CD4-positive, alpha-beta T cell (primary cell): ENCODE data around the gene SETD3. TPM values are rescaled to one million over a fixed set of nuclear protein-coding genes. Genes with fewer than 3 reads are reported as not detected.

Source experiments
- ATAC-seq: fragments of 200-7000 bp; cut with Tn5 transposase; one replicate; pipeline ENCODE4 v1.10.0; 2022; ENCODE audit warnings: mild to moderate bottlenecking; ENCODE audit not compliant: poor library complexity
- CTCF ChIA-PET: fragments of 350-600 bp; sonication (Branson Sonifier 250); formaldehyde crosslinking; loops from one replicate; lab custom pipeline; 2021; ENCODE audit warnings: antibody characterized with exemption, inconsistent platforms; lab: Charles Lee
- POLR2A ChIA-PET: fragments of 350-600 bp; sonication (Branson Sonifier 250); formaldehyde crosslinking; loops from one replicate; lab custom pipeline; 2021; ENCODE audit warnings: antibody characterized with exemption, inconsistent platforms; lab: Charles Lee
- DNase-seq, 14 experiments: peaks; one replicate each; pipeline ENCODE4 v3.0.0-alpha.2; 2013 to 2020; ENCODE audit warnings: mixed read lengths in 2 of 14
- H3K27ac ChIP-seq, 2 donors: one replicate each; pipeline versions ENCODE4 v1.5.1 to v1.7.0; 2013; ENCODE audit warnings: low read length in 2 of 2, low read depth in 1 of 2, mild to moderate bottlenecking in 1 of 2
- H3K27me3 ChIP-seq, 2 experiments: 1 replicate in 1 of 2; 2 replicates in 1 of 2; pipeline versions ENCODE4 v1.6.1 to v1.7.0; 2013; ENCODE audit warnings: low read length in 2 of 2, control low read depth in 1 of 2, mild to moderate bottlenecking in 1 of 2, moderate library complexity in 1 of 2; ENCODE audit not compliant: insufficient read depth in 2 of 2, control insufficient read depth in 1 of 2
- H3K36me3 ChIP-seq: one replicate; pipeline ENCODE4 v1.6.1; 2013; ENCODE audit warnings: low read length, control low read depth; ENCODE audit not compliant: insufficient read depth
- H3K4me1 ChIP-seq: one replicate; pipeline ENCODE4 v1.6.1; 2013; ENCODE audit warnings: low read length, control low read depth; ENCODE audit not compliant: insufficient read depth
- H3K4me3 ChIP-seq: one replicate; pipeline ENCODE4 v1.5.1; 2013; ENCODE audit warnings: mild to moderate bottlenecking, low read length, moderate library complexity
- H3K9me3 ChIP-seq, 2 experiments: 1 replicate in 1 of 2; 2 replicates in 1 of 2; pipeline versions ENCODE4 v1.6.1 to v1.7.0; 2013; ENCODE audit warnings: low read length in 2 of 2, mild to moderate bottlenecking in 2 of 2, control low read depth in 1 of 2, moderate library complexity in 1 of 2; ENCODE audit not compliant: control insufficient read depth in 1 of 2, insufficient read depth in 1 of 2
- H3K27ac Mint-ChIP-seq: one replicate; pipeline ENCODE4 v1.8.0; 2020; ENCODE audit warnings: mixed read lengths
- H3K27me3 Mint-ChIP-seq: one replicate; pipeline ENCODE4 v1.8.0; 2021; ENCODE audit warnings: mixed read lengths
- H3K36me3 Mint-ChIP-seq: one replicate; pipeline ENCODE4 v1.8.0; 2021; ENCODE audit warnings: low read depth, mixed read lengths
- H3K4me1 Mint-ChIP-seq: one replicate; pipeline ENCODE4 v1.8.0; 2021; ENCODE audit warnings: low read depth, mixed read lengths
- H3K4me3 Mint-ChIP-seq: one replicate; pipeline ENCODE4 v1.8.0; 2020; ENCODE audit warnings: mild to moderate bottlenecking, mixed read lengths
- H3K9me3 Mint-ChIP-seq: one replicate; pipeline ENCODE4 v1.8.0; 2020; ENCODE audit warnings: mixed read lengths
- CTCF ChIP-seq: fragments of 200-600 bp; IDR thresholded peaks from one replicate; pipeline ENCODE4 v1.8.0; 2022; ENCODE audit warnings: antibody characterized with exemption, mild to moderate bottlenecking
- intact Hi-C, 2 experiments: fragments of 100-400 bp; cut with DNase I in 1 of 2; cut with micrococcal nuclease in 1 of 2; formaldehyde crosslinking; loops; one replicate each; pipeline versions ENCODE4 v1.15.1 to v1.9.0; 2023 to 2025; cut with DNase I, micrococcal nuclease
- total RNA-seq, 174 experiments: library from RNA in 2 of 174; stranded (reverse) in 2 of 174; gene quantifications; one replicate each; pipeline ENCODE4 v1.2.3 and lab custom pipeline; 2021 to 2026

The SETD3 gene
- total RNA-seq, 2 experiments from 2014 or later: 46.1 to 51.4 TPM

GRCh38 chr14:99380402-99380801, 100.3 kb downstream of the SETD3 start:
- Mint-ChIP-seq H3K27ac (no peak overlapping the region), H3K4me1 (no peaks in the 10 kb centered on the region), H3K27me3 (peaks cover 24% of the 10 kb centered on the region), H3K9me3 (no peaks in the 10 kb centered on the region), H3K36me3 (no peaks in the 10 kb centered on the region), H3K4me3 (no peak overlapping the region)
- no peak for TF ChIP-seq CTCF
- Histone ChIP-seq H3K4me3 (no peak overlapping the region), H3K9me3 (peaks cover 0 to 4% of the 10 kb centered on the region in 2 experiments), H3K27ac (no peak overlapping the region), H3K27me3 (peaks cover 8 to 10% of the 10 kb centered on the region in 2 experiments), H3K36me3 (no peaks in the 10 kb centered on the region), H3K4me1 (no peaks in the 10 kb centered on the region)
- intact Hi-C loops: no loop called here
- ATAC-seq (no peak), DNase-seq (no peak)
- ChIA-PET POLR2A (no interaction called here), CTCF (no interaction called here)

- no peaks in the 10 kb centered on the region for H3K4me1 ChIP-seq
- H3K27ac ChIP-seq: no peak overlapping the region
- POLR2A ChIA-PET: no interaction called here
- Mint-ChIP-seq H3K27me3 (peaks cover 17% of the 10 kb centered on the region), H3K27ac (no peak overlapping the region), H3K4me3 (no peak overlapping the region), H3K4me1 (no peaks in the 10 kb centered on the region), H3K9me3 (no peaks in the 10 kb centered on the region), H3K36me3 (no peaks in the 10 kb centered on the region)
- peaks cover 0 to 4% of the 10 kb centered on the region in 2 experiments for H3K9me3 ChIP-seq
- no peak overlapping the region for H3K4me3 ChIP-seq
- DNase-seq (no peak), ATAC-seq (no peak)
- no peaks in the 10 kb centered on the region for H3K36me3 ChIP-seq
- CTCF ChIA-PET: no interaction called here
- peaks cover under 1 to 10% of the 10 kb centered on the region in 2 experiments for H3K27me3 ChIP-seq
- no peak for TF ChIP-seq CTCF
- intact Hi-C loops: no loop called here
Measured at GRCh38 chr14:99378782-99379214, 101.9 kb downstream of the SETD3 start.

GRCh38 chr14:99377951-99378350, 102.7 kb downstream of the SETD3 start:
- Histone ChIP-seq H3K27me3 (peaks cover 0 to 9% of the 10 kb centered on the region in 2 experiments), H3K4me3 (no peak overlapping the region), H3K36me3 (no peaks in the 10 kb centered on the region), H3K27ac (no peak overlapping the region), H3K9me3 (peaks cover 0 to 4% of the 10 kb centered on the region in 2 experiments), H3K4me1 (no peaks in the 10 kb centered on the region)
- intact Hi-C loops: no loop called here
- DNase-seq (no peak), ATAC-seq (no peak)
- Mint-ChIP-seq H3K9me3 (no peaks in the 10 kb centered on the region), H3K27me3 (peaks cover 23% of the 10 kb centered on the region), H3K4me1 (no peaks in the 10 kb centered on the region), H3K27ac (no peak overlapping the region), H3K36me3 (no peaks in the 10 kb centered on the region), H3K4me3 (no peak overlapping the region)
- CTCF ChIA-PET: no interaction called here
- TF ChIP-seq CTCF: no peak
- POLR2A ChIA-PET: no interaction called here
